NCI-H524 (cell line): Measurements from ENCODE around the gene AKR1B1.

Experiments used
- DNase-seq, 2 experiments: peaks; one replicate each; lab custom pipeline; 2025; lab: John Stamatoyannopoulos, UW

The AKR1B1 gene

DNA sequence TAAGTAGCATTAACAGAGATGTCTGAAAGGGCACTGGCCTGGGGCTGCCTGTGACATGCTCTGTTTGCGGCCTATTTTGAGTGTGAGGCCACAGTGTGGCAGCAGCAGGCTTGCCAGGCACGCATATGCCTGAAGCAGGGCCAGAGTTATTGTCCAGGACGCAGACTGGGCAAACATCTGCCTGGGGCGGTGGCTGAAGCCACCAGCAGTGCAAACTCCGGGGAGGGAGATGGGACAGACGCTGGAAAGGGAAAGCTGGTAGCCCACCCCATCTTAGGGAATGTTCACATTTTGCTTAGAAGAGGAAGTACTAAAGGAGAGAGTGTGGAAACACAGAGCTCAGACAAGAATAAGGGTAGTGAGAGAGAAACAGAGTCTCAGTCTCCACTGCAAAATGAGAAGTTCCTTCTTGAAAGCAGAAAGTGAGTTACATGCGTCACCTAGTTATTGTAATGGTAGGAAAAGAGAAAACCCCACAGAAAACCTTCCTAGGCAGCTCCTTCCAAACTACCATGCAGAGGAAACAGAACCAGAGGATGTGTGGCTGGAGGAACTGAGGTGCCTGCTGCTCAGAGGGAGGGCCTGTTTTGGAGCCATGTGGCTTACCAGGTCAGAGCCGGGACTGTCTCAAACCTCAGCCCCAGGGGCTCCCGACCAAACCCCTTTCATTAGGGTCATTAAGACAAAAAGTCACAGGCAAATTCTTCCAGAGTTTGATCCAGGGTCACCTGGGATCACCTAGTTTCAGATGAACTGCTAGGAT is 14.5 kb downstream of the AKR1B1 start:
- no peak for DNase-seq

DNA sequence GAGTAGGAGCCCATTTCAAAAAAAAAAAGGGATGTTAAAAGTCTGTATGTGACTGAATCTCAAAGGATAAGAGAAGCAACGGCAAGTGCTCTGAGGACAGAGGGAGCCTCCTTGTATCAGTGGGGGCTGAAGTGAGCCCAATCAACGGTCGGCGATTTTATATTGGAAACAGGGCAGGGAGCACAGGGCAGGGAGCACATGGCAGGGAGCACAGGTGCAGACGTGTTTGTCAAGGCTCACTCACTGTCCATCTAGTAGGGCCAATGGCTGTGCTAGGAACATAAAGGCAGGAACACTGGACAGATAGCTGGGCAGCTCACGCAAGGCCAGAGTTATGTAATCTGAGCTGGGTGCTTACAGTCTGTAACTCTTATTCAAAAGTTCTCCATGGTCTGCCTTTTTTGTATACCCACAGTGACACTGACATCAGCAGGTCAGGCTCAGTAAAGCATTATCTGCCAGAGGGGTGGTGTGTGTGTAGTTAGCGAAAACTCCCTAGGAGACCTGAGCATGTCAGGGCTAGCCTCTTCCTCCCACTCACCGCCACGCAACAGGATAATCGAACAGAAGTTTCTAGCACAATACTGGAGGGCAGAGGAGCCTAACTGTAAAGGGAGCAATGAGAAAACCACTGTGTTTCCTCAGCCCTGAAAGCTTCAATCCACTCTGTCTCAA is 15.4 kb downstream of the AKR1B1 start:
- DNase-seq = no peak

DNA sequence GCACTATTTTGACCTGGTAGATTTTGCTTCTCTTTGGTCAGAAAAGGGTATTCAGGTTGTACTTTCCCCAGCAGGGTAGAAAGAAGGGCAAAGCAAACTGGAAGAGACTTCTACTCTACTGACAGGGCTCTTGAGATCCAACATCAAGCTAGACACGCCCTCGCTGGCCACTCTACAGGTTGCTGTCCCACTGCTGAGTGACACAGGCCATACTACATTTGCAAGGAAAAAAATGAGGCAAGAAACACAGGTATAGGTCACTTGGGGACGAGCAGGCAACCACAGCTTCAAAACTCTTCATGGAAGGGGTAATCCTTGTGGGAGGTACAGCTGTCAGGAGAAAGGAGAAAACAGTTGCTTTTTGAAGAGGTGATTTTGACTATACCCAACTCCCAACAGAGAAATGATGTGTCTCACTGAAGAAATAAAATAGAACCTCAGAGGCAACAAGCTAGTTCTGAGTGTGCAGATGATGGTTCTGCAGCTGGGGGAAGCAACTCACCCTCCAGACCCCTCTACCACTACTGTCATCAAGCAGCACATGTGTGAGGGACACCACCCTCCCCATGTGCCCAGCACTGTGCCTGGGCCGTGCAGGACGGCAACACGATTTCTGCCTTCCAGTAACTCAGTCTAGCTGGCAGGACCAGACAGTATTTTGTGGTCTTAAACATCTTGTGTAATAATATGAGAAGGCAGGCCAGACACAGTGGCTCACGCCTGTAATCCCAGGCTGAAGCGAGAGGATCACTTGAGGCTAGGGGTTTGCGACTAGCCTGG is 16.3 kb downstream of the AKR1B1 start:
- no peak for DNase-seq

DNA sequence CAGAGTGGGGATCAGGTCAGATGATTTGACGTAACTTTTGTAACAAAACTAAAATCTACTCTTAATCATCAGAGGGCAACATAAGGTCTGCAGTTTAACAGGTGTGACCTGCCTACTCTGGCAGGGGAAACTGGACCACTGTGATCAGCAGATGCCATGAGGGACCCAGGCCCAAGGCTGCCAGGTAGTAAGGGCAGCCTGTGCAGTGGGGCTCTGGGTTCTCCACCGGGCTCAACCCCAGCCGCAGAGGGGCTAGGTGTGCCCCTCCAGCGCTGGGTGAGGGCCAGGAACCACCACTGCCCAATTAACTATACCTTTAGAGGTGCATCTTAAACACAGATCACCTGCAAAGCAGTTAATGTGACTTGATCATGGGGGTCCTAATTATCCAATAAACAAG is 17.6 kb downstream of the AKR1B1 start:
- DNase-seq = no peak

DNA sequence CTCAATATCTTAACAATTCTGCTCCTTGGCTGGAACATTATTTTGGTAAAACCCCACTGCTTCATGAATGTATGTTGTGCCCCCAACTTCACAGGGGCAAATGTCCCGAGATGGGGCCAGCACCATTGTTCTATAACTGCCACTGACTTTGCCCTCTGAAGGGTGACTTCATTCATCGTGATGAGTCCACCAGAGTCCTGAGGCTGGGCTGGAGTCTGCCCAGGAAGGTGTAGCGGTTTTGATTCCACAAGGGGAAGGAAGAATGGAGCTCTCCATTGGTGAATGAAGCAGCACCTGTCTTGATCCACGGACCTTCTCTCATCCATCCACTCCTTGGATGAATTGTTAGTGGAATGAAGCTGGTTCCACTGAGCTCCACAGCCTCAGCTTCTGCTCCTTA is 18.4 kb downstream of the AKR1B1 start:
- DNase-seq = no peak

DNA sequence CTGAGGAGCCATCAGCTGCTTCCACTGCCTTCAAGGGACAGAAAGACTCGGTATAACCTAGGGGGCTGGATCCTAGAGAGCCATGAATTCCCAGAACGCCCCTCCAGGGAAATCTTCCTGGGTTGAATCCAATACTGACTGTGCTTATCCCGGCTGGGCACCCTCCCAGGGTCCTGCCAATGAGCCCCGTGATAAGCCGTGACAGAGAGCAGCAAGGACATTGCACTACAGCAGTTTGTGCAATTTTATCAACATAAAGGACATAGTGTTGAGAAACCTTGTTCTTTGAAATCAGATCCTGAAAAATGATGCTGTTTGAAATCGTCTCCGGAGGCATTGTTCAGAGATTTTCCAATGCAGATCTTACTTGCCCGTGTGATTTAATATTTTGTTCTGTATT is 18.8 kb downstream of the AKR1B1 start:
- no peak for DNase-seq

DNA sequence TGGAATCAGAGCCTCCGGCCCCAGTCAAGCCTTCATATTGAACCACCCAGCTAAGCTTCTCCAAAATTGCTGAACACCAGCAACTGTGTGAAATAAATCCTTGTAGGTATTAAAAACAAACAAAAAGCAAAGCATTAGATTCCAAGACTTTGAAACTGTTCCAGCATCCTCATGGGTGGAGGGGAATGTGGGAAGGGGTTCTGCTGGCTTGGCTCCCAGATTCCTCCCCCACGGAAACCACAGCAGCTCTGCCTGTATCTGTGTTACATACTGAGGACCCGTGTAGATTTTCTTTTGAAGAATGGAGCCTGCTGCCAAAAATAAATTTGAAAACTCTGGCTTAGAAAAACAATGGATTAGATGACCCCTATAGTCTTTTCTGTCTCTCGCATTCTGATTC is 20.0 kb downstream of the AKR1B1 start:
- DNase-seq = no peak

DNA sequence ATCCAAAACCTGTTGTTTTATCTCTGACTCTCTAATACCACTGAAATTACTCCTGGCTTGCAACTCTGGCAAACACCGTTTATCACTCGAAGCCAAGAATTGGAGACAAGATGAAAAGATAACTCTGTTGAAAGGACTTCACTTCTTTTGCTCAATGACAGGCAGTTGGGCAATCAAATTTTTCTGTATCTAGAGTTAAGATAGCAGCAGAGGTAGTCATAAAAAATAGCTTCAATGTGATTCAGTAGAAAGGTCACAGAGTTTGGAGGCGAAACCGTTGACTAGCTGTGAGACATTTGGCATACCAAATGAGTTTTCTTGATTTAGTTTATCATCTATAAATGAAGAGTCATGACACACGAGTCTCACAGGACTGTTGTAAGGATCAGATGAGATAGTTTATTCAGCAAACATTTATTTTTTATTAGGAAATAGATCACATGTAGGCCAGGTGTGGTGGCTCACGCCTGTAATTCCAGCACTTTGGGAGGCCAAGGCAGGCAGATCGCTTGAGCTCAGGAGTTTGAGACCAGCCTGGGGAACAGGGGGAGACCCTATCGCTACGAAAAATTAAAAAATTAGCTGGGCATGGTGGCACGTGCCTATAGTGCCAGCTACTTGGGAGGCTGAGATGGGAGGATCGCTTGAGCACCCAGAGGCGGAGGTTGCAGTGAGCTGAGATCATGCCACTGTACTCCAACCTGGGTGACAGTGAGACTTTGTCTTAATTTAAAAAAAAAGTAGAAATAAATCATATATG is 23.6 kb downstream of the AKR1B1 start:
- no peak for DNase-seq

DNA sequence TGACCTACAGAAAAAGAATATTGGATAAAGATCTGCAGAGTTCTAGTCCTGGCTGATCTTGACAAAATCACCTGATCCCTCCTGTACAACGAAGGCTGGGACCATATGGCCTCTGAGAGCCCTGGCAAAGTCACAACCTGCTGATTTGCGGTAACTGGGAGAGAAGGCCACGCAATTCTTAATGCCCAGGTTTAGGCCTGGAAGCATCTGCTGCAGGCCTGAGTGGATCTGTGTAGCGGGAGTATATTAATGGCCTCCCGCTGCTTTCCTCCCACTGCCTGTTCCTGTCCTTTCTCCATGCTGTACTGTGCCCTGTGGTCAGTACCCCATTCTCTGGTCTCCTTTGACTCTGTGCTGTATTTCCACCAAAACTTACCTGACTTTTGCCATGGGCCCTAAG is 24.2 kb downstream of the AKR1B1 start:
- peak; percentile 70 to 87 for DNase-seq

DNA sequence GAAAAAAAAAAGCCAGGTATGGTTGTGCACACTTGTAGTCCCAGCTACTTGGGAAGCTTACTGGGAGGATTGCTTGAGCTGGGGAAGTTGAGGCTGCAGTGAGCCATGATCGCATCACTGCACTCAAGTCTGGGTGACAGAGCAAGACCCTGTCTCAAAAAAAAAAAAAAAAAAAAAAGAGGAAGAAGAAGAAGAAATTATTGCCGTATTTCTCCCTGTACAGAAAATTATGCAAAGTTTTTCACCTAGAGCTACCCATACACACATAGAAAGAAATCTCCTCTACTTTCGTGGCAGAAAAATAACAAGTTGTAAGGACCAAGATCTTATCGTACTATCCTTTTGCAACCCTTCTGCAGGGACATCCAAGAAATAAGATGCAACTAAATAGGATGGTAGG is 25.5 kb downstream of the AKR1B1 start:
- DNase-seq = no peak

DNA sequence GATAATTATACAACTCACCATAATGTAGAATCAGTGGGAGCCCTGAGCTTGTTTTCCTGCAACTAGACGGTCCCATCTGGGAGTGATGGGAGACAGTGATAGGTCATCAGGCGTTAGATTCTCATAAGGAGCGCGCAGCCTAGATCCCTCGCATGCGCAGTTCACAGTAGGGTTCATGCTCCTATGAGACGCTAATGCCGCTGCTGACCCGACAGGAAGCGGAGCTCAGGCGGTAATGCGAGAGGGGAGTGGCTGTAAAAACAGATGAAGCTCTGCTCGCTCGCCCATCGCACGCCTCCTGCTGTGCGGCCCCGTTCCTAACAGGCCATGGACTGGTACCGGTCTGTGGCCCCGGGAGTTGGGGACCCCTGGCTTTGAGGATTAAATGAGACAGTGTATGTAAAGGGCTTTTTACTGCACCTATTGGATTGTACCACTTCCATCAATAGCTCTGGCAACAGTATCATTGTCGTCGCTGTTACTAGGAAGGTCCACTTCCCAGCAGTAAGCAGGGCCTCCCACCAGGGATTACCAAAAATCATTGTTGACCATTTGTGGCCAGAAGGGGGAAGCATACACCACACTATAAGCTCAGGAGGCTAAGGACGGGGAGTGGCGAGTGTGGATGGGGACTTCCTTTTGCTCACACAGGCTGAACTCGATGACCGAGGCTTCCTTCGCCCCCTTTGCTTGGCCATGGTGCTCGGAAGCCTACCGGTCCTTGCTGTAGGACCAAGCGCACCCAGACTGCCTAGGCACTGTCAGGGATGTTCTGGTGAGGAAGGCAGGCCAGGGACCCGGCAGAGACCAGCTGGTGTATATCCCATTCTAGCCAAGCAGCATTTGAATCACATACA is 26.4 kb downstream of the AKR1B1 start:
- peak; percentile 93 to 98 for DNase-seq

DNA sequence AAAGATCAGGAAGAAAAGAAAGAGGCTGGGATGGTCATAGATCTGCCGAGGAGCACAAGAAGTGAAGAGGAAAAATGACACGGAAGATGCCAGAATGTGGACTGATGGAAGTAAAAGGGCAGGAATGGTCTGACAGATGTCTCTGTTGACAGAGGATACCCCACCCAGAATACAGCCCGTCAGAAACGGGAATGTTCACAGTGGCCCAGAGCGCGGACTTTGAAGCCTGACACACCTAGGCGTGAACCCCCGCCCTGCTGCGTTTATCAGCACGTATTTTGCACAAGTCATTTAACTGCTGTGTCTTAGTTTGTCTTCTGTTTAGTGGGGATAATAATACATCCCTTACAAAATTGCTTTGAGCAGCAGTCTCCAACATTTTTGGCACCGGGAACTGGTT is 27.1 kb downstream of the AKR1B1 start:
- peak; percentile 29 to 55 for DNase-seq

DNA sequence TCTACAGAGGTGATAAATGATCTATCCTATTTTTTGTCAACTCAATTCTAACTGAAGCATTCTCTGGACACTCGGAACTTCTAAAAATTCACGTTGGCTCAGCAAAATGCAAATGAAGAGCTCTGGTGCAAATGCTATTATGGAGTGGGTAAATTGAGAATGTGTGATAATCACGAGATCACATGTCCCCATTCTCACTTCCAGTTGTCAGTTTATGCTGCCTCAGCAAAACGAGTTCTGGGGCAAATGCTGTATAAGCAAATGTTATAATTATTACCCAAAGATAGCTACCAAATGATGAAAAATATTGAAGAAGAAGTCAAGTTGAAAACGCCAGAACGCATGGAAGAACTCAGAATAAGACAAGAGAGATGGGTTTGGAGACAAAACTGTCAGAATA is 29.4 kb downstream of the AKR1B1 start:
- DNase-seq = no peak

DNA sequence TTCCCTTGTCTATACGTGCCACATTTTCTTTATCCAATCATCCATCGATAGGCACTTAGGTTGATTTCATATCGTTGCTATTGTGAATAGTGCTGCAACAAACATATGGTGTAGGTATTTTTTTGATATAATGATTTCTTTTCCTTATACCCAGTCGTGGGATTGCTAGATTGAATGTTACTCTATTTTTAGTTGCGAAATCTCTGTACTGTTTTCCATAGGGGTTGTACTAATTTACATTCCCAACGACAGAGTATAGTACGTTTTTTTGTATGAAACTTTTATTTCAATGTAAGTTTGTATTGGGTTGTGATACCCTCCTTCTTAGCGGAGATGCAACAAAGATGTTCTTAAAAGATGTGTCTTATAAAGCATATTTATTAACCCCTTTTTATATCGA is 30.0 kb downstream of the AKR1B1 start:
- DNase-seq = no peak

DNA sequence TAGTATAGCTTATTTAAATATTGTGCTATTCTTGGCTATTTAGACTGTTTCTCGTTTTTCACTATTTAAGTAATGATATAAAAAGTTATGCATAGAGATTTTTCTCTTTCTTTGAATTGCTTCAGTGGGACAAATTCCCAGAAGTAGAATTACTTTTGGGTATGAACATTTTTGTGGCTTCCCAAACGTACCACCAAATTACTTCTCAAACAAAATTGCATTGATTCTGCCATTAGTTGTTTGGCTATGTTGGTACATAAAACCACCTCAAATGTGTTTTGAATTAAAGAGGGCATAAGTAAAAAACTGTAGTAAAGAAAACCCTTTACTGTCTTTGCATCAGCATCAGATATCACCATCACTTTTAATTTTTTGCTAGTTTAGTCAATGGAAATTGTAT is 31.0 kb downstream of the AKR1B1 start:
- DNase-seq = no peak

DNA sequence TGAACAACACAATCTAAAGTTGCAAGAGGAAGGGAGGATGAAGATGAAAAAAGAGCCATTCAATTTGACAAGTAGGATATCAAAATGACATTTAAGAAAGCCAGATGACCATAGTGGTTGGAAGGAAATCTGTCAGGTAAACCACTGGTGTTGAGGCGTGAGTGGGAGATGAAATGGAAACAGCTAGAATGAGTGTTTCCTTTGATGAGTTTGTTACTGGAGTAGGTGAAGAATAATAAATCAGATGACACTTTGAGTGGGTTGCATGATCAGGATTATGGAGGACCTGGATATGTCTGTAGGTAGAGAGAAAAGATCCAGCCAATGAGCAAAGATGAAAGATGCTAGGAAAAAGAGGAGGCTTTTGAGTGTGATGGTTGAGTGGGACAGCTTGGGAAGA is 33.1 kb downstream of the AKR1B1 start:
- no peak for DNase-seq

DNA sequence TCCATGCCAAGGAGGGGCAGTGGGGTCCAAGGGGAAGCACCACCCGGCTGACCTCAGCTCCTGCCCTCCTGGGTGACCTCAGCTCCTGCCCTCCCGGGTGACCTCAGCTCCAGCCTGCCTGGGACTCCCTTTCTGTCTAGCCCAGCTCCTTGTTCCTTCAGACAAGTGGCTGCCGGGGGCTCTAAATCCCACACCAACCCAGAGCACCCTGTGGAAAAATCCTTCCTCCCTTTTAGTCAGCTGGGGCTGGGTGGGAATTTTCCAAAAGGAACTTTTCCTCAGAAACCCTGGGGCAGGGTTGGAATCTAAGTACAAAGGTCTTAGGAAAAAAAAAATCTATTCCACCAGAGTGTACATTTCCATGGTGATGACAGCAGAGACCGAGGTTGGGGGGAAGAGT is 36.3 kb downstream of the AKR1B1 start:
- DNase-seq = no peak

DNA sequence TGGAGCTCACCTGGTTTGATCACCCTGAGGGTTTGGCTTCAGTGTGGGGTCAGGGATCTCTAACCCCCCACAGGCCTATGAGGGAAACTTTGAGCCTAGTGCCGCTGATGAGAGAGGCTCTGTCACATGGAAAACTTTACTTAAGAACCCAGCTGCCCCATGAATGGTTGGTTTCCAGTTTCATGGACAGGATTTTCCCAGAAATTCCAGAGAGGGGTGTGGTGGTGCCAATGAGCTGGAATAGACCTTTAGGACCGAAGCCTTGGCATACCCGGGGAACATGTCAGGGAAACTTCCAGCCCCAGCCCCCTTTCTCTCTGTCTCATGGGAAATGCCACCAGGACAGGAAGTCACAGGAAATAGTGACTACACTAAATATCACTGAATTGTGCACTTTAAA is 36.9 kb downstream of the AKR1B1 start:
- DNase-seq = no peak

DNA sequence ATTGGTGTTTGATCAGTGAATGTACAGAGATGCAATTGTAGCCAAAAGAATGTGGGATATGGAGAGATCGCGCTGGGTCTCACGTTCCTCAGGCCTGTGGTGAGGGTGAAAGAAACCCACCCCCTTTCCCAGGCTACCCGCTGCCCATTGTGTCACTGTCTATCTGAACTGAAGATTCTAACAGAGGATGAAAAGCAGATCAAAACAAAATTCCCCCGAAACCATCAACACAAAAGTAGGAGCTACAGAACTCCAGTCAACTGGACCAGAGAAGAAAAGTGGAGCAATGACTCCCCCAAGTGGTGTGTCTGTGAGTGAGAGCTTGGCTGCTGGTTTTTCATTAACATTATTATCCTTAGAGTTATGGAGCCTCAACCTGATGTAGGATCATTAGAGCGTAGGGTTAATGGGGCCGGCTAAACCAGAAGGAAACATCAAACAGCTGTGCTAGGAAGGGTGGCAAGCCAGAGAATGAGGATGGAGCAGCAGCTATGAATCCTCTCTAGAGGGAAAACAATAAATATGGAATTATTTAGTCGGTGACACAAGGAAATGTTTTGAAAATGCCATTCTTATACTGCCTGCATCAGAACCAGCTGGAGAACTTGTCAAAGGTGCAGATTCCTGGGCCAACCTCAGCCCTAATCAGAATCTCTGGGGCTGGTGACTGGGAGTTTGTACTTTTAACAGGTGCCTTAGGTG is 38.3 kb downstream of the AKR1B1 start:
- DNase-seq = peak; percentile 72 to 82

DNA sequence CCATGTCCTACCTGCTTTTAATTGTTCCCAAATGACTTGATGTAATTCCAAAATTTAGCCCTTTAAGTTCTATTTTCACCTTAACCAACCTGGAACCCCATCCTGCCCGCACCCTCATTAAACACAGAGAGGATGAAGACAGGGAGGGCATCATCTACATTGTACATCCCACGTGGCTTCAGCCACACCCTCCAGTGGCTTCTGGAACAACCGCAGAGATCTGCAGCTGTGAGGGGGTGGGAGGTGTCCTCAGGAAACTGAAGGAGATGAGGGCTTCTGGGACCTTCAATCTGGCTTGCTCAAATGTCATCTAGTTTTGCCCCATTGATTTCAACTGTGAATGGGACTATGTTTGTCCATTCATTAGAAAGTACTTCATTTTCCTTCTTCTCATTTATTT is 39.0 kb downstream of the AKR1B1 start:
- DNase-seq = no peak

DNA sequence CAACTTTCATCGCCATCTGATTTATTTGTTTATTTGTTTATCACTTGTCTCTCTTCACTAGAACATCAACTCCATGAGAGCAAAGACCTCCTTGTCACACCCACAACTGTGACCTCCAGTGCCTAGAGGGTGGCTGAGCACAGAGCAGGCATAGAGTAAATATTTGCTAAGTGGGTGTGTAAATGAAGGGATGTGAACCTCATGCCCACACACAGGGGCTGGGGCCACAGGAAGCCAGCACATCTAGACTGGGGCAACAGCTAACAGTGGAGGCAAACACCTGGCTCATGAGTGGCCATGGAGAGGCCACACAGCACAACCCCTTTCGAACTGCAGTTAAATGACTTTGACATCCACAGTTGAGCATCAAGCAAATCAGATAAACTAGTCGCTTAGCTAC is 39.8 kb downstream of the AKR1B1 start:
- no peak for DNase-seq
